ENCODE data around the gene HFE.

- TF ChIP-seq CTCF (IDR thresholded peaks at IDR 0.05) (peak in 3 of 12 donors; percentile 23 to 34 (median 24)), POLR2A (IDR thresholded peaks at IDR 0.05) (no peak)
These were observed at the start of gene HFE for GRCh38 chr6:26087284-26088115.

Measured in heart left ventricle (tissue), 13 donors.